ENCODE measurements around the gene MRPL53. TPM values are rescaled to one million over a fixed set of nuclear protein-coding genes. Genes with fewer than 3 reads are reported as not detected.

MRPL53 gene
- total and polyA plus RNA-seq, 9 of the 15 experiments (the other 6 are each of a cell fraction or from before 2014, with no cell fraction given) = 11.5 to 87.9 (median 41.1) TPM

DNA sequence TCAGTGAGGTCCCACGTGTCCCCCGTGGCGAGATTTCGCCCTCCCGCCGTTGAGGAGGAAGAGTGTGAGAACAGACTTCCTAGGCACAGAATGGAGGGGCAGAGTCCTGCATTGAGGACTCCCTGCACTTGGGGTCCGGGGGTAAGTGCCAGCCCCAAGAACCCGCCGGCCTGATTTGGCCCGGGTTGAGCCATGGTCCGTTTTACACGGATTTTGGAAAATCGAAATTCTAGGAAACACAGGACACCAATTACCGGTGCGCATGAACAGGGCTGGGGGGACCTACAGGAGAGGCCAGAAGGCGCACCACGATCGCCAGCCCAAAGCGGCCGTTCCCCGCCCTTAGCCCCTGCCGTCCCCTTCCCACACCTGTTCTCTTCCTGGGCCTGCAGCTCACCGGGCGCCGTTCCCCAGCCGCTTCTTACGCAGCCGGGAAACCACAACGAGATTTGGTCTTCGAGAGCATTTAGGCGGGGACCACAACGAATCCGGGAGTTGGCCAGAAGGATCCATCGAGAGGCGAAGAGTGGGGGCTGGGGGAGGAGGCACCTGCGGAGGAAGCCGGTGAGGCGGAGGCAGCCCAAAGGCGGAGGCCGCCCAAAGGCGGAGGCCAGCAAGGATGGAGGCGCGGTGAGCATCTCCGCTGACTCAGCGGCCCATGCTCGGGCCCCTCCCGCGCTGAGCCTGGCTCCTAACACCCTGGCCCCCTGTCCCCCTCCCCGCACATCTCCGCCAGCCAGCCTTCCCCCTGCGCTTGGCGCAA lies 41.3 kb upstream of the MRPL53 start:
- H3K9me3 ChIP-seq (replicated peaks; ENCODE audit: control insufficient read depth, insufficient read depth, low read depth, low read length) = no peaks in the 10 kb centered on the region
- no peak for ATAC-seq
- H3K27ac ChIP-seq (ENCODE audit: extremely low read depth, low read depth, low read length) = no peak overlapping the region
- peaks cover 11 to 27% of the 10 kb centered on the region in 2 experiments; a peak in 4 of 5 replicates for H3K4me1 ChIP-seq (replicated peaks in 1 of 2; ENCODE audit: control insufficient read depth in 2 of 2, insufficient read depth in 2 of 2, low read length in 2 of 2)
- no peak overlapping the region for H2AFZ ChIP-seq (ENCODE audit: low read depth, low read length)
- CTCF ChIA-PET (ENCODE audit: low intra/inter-chr PET ratio) = no interaction called here
- DNase-seq (ENCODE audit: extremely low read depth in 1 of 4, low spot score in 3 of 4) = no peak
- no TSS peak for BruUV-seq (replicated peaks)
- in situ Hi-C loops (cut with MboI) = no loop called here
- FAIRE-seq = no peak
- H3K4me2 ChIP-seq (ENCODE audit: insufficient read depth, low read length) = no peak overlapping the region
- WGBS (ENCODE audit: insufficient coverage, low coverage, missing lambda C conversion rate) = 85% methylated on average over 29 of the region's 52 CpGs
- intact Hi-C loops (cut with micrococcal nuclease) = no loop called here
- POLR2A ChIA-PET = no interaction called here
- no peaks in the 10 kb centered on the region for H3K27me3 ChIP-seq (ENCODE audit: control insufficient read depth in 2 of 2, insufficient read depth in 2 of 2, low read length in 2 of 2)
- TF ChIP-seq MTF1 (CRISPR knock-in tag; IDR thresholded peaks at IDR 0.05; ENCODE audit: borderline replicate concordance) (no peak), RBM39 (optimal IDR thresholded peaks at IDR 0.05; ENCODE audit: low read depth, low read length) (no peak), ZNF583 (CRISPR knock-in tag; IDR thresholded peaks at IDR 0.05) (no peak), MYNN (IDR thresholded peaks at IDR 0.05) (no peak), MYNN (CRISPR knock-in tag; IDR thresholded peaks at IDR 0.05) (no peak), SMAD4 (CRISPR knock-in tag; conservative IDR thresholded peaks at IDR 0.05) (no peak), GABPA (tag; conservative IDR thresholded peaks at IDR 0.05; ENCODE audit: low read depth) (no peak), JUND (IDR thresholded peaks at IDR 0.05; ENCODE audit: borderline replicate concordance, low read depth, low read length) (no peak), JUND (tag; IDR thresholded peaks at IDR 0.05; ENCODE audit: borderline replicate concordance, low read depth, low read length) (no peak), BACH1 (tag; IDR thresholded peaks at IDR 0.05) (no peak), ZNF354B (CRISPR knock-in tag; IDR thresholded peaks at IDR 0.05) (no peak), CBFB (CRISPR knock-in tag; IDR thresholded peaks at IDR 0.05) (no peak), POLR2G (IDR thresholded peaks at IDR 0.05; ENCODE audit: low read depth, low read length) (no peak), ZNF212 (CRISPR knock-in tag; IDR thresholded peaks at IDR 0.05) (no peak), MXI1 (IDR thresholded peaks at IDR 0.05; ENCODE audit: low read depth, low read length) (no peak), E2F3 (CRISPR knock-in tag; IDR thresholded peaks at IDR 0.05) (no peak), BCOR (IDR thresholded peaks at IDR 0.05) (no peak), NFE2L1 (tag; IDR thresholded peaks at IDR 0.05; ENCODE audit: borderline replicate concordance, low read depth) (no peak)
- TF ChIP-seq, protein P1, sequence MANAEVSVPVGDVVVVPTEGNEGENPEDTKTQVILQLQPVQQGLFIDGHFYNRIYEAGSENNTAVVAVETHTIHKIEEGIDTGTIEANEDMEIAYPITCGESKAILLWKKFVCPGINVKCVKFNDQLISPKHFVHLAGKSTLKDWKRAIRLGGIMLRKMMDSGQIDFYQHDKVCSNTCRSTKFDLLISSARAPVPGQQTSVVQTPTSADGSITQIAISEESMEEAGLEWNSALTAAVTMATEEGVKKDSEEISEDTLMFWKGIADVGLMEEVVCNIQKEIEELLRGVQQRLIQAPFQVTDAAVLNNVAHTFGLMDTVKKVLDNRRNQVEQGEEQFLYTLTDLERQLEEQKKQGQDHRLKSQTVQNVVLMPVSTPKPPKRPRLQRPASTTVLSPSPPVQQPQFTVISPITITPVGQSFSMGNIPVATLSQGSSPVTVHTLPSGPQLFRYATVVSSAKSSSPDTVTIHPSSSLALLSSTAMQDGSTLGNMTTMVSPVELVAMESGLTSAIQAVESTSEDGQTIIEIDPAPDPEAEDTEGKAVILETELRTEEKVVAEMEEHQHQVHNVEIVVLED (CRISPR knock-in tag; IDR thresholded peaks at IDR 0.05) = no peak
- TF ChIP-seq, protein P2, sequence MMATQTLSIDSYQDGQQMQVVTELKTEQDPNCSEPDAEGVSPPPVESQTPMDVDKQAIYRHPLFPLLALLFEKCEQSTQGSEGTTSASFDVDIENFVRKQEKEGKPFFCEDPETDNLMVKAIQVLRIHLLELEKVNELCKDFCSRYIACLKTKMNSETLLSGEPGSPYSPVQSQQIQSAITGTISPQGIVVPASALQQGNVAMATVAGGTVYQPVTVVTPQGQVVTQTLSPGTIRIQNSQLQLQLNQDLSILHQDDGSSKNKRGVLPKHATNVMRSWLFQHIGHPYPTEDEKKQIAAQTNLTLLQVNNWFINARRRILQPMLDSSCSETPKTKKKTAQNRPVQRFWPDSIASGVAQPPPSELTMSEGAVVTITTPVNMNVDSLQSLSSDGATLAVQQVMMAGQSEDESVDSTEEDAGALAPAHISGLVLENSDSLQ (IDR thresholded peaks at IDR 0.05) = no peak
- TF ChIP-seq, protein P3, sequence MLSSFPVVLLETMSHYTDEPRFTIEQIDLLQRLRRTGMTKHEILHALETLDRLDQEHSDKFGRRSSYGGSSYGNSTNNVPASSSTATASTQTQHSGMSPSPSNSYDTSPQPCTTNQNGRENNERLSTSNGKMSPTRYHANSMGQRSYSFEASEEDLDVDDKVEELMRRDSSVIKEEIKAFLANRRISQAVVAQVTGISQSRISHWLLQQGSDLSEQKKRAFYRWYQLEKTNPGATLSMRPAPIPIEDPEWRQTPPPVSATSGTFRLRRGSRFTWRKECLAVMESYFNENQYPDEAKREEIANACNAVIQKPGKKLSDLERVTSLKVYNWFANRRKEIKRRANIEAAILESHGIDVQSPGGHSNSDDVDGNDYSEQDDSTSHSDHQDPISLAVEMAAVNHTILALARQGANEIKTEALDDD (IDR thresholded peaks at IDR 0.05) = no peak
- H4K20me1 ChIP-seq (replicated peaks; ENCODE audit: control insufficient read depth, insufficient read depth, low read length) = no peaks in the 10 kb centered on the region
- no peaks in the 10 kb centered on the region for H3K79me2 ChIP-seq (ENCODE audit: control insufficient read depth, insufficient read depth, low read length)
- no peak overlapping the region for H3K9ac ChIP-seq (ENCODE audit: insufficient read depth in 1 of 2, low read depth in 2 of 2, low read length in 2 of 2)
- H3K36me3 ChIP-seq (ENCODE audit: control insufficient read depth, insufficient read depth, low read length) = no peaks in the 10 kb centered on the region
- H3K4me3 ChIP-seq = no peak overlapping the region
- no peaks in the 10 kb centered on the region for H3K9me1 ChIP-seq (ENCODE audit: control insufficient read depth, insufficient read depth, low read length)
